ENCODE data around the gene IFT122.

The IFT122 gene

GRCh38 chr3:129548104-129548965, 108.3 kb downstream of the IFT122 start:
- DNase-seq = no peak

DNA sequence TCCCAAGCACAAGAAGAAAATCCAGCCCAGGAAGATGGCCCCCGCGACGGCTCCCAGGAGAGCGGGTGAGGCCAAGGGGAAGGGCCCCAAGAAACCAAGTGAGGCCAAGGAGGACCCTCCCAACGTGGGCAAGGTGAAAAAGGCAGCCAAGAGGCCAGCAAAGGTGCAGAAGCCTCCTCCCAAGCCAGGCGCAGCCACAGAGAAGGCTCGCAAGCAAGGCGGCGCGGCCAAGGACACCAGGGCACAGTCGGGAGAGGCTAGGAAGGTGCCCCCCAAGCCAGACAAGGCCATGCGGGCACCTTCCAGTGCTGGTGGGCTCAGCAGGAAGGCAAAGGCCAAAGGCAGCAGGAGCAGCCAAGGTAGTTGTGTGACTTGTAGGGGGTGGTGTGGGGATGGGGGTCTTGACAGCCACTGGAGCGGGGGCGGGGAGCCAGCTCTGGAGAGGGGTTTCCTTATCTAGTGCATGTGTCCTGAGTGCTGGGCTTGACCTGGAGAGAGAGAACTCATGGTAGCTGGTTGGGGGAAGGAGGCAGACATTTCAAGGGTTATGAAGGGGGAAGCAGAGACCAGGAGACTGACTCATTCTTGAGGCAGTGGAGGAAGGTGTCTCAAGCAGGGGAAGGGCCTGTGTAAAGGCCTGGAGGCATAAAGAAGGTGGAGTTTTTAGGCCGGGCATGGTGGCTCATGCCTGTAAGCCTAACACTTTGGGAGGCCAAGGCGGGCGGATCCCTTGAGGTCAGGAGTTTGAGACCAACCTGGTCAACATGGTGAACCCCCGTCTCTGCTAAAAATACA, 109.2 kb downstream of the IFT122 start:
- no peak for DNase-seq

DNA sequence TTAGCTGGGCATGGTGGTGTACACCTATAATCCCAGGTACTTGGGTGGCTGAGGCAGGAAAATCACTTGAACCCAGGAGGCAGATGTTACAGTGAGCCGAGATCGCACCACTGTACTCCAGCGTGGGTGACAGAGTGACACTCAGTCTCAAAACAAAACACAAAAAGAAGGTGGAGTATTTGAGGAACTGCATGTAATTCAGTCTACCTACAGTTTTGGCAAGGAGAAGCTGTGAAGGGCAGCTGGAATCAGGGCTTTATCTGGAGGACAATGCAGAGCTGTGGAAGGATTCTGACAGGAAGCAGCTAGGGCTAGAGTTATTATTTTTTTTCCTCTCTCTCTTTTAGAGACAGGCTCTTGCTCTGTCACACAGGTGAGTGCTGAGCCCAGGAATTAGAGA, 109.8 kb downstream of the IFT122 start:
- no peak for DNase-seq

GRCh38 chr3:129552287-129553050, 112.4 kb downstream of the IFT122 start:
- no peak for DNase-seq

DNA sequence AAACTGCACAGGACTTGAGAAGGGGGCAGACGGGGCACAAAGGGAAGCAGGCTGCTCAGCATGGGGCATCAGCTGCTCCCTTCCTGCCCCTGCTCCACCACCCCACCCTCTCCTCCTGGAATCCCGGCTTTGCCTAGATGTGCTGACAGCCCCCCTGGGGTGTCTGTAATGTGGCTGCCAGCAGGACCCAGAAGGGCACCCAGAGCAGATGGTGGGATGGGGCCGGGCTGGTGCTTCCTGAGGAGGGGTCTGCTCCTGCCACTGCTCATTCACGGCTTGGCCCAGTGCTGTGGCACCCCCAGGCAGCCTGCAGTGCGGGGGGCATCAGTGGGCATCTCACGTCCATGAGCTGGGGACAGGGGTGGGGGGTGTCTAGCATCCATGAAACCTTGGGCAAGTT, 113.1 kb downstream of the IFT122 start:
- no peak for DNase-seq

- DNase-seq = no peak
These were observed 113.7 kb downstream of the IFT122 start for GRCh38 chr3:129553719-129554118.

GRCh38 chr3:129554356-129555152, 114.5 kb downstream of the IFT122 start:
- DNase-seq = no peak

GRCh38 chr3:129555153-129555550, 115.1 kb downstream of the IFT122 start:
- DNase-seq = no peak

- no peak for DNase-seq
These were observed 115.8 kb downstream of the IFT122 start for GRCh38 chr3:129555616-129556357.

DNA sequence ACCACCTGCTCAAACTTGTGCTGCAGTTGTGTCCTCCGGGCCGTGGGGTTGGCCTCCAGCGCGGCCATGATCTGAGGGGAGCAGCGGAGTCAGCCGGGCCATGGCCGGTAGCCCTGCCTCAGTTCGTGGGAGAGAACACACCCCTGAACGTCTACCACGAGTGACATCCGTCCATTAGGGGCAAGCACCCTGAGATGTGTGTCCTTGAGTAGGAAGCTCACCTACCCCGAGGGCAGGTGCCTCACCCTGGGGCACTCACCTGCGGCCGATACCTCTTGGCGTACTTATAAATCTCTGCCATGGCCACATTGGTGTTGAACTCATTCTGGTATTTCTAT, 116.3 kb downstream of the IFT122 start:
- DNase-seq = no peak

GRCh38 chr3:129556890-129557547, 117.0 kb downstream of the IFT122 start:
- no peak for DNase-seq

DNA sequence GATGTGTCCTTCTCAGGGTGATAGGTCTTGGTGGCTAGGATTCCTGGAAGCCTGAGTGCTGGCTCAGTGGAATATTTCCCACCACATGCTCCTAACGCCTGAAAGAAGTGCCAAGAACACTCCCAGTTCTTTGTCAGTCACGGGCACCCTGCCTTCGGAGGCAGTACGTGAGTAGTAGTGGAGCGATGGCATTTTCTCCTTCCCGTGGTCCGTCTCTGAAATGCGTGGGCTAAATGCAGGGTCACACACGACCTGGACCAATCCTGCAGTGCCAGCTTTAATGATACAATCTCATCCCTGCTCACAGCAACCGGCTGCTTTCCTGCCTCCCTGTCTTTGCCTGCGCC, 117.5 kb downstream of the IFT122 start:
- DNase-seq = no peak

- DNase-seq = no peak
These were observed 118.2 kb downstream of the IFT122 start for GRCh38 chr3:129558081-129558771.

DNA sequence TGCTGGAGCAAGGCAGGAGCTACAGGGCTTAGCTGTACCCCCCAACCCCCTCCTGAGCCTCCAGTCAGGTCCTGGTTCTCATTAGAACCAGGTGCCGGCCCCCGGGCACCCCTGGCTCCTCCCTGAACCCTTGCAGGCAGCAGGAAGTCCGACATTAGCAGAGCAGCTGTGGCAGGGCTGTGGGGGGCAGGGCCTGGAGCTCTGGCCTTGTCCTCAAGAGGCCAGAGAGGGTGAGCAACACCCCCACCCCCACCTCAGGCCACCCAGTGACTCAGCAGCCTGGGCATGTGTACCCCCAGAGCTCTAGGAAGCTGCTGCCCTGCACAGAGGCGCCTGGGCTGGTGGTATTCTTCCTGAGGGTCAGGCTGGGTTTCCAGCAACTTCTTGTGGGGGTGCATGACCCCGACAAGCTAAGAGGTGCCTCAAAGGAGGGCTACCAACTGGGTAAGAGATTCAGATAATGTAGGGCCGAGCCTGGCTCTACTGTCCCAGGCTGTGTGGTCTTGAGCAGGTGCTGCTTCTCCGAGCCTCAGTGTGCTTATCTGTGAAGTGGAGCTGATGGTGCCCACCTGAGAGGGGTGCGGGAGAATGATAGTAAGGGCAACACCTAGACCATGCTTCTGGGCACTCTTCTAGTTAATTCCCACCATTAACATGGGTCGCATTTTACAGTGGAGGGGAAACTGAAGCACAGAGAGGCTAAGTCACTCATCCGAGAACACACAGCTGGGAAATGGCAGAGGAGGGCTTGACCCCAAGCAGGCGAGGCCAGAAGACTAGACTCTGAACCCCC, 118.9 kb downstream of the IFT122 start:
- DNase-seq = no peak

DNA sequence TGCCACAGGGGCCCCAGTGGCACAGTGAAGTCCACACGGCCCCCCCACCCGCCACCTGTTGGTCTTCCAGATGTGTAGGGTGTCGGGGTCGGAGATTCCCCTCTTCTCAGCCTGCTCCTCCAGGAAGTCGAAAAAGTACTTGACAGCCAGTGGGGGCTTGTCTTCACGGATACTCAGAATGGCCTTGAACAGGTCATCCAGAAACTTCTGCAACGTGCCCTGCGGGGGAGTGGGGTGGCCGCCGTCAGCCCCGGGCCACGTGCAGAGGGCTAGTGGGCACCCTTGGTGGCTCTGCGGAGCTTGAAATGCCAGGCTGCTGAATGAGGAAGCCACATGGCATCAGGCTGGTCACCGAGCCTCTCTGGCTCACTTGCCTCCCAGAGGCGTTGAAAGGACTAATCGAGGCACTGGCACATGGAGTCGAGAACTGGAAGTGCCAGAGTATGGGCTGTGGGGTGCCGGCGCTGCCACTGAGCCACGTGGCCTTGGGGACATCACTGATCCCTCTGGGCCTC, 119.6 kb downstream of the IFT122 start:
- no peak for DNase-seq

GRCh38 chr3:129560269-129560787, 120.3 kb downstream of the IFT122 start:
- no peak for DNase-seq

GRCh38 chr3:129560911-129561594, 121.0 kb downstream of the IFT122 start:
- no peak for DNase-seq

DNA sequence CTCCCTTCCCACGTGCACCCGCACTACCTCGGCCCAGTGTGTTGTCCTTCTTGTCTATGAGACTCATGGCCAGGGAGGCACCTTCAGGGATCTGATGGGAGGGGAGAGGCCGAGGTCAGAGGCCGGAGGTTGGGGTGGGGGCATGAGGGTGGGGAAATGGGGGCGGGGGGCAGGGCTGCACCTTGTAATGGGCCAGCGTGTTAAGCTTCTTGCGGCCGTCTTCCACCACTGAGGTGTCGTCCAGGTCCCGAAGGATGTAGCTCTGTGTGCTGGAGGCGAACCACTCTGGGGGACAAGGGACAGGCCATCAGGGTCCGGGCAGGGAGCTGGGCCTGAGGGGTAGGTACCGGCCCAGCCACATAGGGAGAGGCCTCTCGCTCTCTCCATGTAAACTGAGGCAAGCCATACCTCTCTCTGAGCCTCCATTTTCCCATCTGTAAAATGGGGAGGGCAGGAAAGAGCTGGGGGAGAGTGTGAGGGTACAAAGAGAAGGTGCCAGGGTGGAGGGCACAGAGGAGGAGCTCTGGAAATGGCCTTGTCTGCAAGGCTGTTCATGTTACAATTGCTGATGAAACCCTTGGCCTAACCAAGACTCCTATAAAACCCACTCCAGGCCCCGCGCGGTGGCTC, 121.7 kb downstream of the IFT122 start:
- DNase-seq = no peak

Measured in NCI-H1105 treated with DMSO at 0.1 percent for 48 hours (cell line).